SH-SY5Y (cell line): Measurements from ENCODE around the gene ATP8A2.

ENCODE experiments used
- GATA2 ChIP-seq: IDR thresholded peaks from 2 replicates; pipeline ENCODE4 v1.6.1; 2011; ENCODE audit warnings: mild to moderate bottlenecking, low read depth, low read length
- GATA3 ChIP-seq: IDR thresholded peaks from 2 replicates; pipeline ENCODE4 v1.6.1; 2011; ENCODE audit warnings: low read depth, mild to moderate bottlenecking, low read length, moderate library complexity

ATP8A2 gene

DNA sequence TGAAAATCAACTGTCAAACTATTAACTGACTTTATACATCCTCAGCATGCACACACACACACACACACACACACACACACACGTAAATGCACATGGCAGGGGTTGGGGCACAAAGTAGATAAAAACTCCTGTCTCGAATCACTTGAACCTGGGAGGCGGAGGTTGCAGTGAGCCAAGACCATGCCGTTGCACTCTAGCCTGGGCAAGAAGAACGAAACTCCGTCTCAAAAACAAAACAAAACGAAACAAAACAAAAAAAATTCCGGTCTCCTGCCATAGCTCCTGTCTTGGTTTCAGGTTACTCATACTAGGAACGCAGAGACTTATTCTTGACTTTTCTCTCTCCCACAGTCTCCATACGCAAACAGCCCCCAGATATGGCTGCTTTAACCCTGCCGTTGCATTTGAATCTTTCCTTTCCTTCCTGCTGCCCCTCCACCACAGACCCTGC lies 531.1 kb downstream of the ATP8A2 start:
- no peak for TF ChIP-seq GATA3
- no peak for TF ChIP-seq GATA2

DNA sequence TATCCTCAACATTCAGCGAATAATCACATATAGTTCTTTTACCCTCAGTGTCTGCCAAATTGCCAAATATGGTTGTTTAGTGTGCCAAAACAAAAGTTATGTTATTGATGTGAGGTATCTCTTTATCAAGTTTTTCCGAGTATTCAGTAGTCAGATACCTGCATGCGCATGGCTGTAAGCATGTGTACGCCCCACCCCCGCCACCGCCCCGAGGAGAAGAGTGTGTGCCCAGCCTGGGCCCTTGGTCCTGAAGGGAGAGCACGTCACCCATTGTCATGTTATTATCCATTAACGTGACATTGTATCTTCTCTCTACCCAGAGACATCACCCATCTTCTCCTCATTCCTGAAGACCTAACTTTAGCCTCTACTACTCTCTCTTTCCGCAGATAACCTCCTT lies 533.1 kb downstream of the ATP8A2 start:
- TF ChIP-seq GATA3 (no peak), GATA2 (no peak)

DNA sequence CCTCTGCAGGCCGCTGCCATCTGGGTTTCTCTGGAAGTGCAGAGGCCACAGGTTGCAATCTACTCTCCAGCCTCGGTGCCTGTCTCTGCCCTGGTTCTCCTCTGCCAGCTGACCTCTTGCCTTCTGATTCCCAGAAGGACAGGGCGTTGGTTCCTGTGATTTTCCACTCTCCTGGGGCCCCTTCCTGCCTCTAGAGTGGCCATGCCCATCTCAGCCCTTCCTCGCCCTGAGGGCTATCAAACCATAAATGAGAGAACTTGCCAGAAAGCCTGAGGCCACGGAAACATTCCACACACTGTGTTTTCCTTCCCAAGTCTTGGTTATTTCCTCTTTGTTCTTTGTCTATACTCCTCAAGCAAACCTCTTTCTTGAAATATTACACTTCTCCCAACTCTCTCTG lies 533.8 kb downstream of the ATP8A2 start:
- TF ChIP-seq GATA3 (no peak), GATA2 (no peak)

DNA sequence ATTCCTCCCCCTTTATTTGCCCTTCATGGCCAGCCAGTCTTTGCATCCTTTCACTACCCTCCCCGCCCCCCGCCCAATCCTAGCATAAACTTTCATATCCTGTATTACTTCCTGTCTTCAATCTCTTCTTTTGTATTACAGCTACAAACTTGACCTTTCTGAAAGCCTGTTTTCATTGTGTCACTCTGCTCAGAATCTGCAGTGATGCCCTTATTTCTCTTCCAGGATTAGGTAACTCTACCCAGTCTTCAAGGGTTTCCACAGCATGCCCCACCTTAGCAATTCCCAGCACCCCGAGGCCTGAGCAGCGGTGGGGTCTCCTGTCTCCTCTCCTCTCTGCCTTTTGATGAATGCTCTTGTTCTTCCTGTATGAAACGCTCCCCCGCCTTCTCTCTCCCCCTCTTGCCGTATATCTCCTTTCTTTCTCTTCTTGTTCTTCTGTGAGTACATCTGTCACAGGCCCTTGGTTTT lies 534.5 kb downstream of the ATP8A2 start:
- TF ChIP-seq GATA2 (no peak), GATA3 (no peak)

DNA sequence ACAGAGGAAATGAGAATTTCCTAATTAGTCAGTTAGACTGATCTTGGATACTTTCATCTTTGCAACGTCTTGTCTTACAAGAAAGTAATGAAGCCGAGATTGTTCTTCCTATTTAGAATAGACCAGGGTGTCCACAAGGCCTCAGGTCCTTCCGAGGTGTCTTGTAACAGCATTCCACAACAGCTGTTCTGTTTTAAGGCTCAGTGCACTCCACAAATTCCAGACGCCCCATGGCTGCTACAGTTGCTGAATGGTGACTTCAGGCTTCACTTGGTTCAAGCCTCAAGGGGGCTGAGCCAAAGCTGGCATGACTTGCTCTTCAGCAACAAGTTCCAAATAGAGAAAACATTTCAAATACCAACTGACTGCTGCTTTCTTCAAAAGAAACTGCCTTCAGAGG lies 536.6 kb downstream of the ATP8A2 start:
- no peak for TF ChIP-seq GATA3
- TF ChIP-seq GATA2 = no peak

DNA sequence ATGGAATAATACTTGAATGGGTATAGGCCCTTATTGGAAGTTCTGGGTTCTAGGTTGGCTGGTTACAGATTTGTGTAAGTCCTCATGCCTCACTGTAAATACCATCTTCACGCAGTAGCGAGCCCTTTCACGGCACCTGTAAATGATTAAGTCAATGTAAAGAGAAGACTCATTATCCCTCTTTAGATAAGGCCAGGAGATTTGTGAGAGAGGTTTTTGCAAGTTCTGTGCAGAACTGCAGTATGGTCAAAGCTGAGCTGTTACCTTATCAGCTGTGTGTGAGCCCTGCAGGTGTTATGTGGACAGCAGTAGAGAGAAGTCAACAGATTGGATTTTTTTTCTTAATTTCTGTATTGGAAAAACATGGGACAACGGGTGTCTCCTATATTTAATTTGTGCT lies 538.5 kb downstream of the ATP8A2 start:
- TF ChIP-seq GATA2 = peak; percentile 8; the same call in 1 of the 2 replicates
- TF ChIP-seq GATA3 = no peak

DNA sequence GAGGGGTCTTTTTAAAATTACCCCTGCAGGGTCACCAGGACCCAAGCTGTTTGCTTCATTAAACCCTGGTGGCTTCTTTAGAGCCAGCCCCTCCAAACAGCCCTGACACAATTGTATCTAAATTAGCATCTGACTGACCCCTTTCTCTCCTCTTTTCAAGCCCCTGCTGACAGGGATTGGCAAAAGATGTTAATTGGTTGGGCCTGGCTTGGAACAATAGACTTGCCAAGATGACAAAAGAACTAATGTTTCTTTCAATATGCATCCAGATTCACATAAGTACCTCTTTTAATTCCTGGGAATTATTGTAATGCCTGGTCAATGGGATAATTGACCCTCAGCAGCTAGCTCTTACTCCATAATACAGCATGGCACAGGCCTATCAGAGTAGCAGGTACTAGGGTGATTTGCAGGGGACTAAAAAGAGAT lies 539.2 kb downstream of the ATP8A2 start:
- TF ChIP-seq GATA3 (no peak), GATA2 (no peak)

DNA sequence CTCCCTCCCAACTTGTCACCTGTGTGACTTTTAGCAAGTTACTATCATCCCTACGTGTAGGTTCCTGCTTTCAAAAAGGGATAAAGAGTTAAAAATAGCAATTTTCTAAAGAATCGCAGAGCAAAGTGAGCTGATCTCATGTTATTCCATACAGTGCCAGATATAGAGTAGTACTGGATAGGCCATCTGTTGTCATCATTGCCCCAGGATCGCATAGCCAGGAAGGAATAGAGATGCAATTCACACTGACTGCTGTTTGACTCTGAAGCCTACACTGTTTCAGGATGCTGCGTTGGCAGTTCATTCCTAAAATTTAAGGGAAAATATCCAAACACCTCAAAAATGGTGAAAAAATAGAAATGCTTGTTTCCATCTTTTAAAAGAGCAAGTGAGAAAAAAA lies 541.2 kb downstream of the ATP8A2 start:
- TF ChIP-seq GATA3 = no peak
- TF ChIP-seq GATA2 = no peak

DNA sequence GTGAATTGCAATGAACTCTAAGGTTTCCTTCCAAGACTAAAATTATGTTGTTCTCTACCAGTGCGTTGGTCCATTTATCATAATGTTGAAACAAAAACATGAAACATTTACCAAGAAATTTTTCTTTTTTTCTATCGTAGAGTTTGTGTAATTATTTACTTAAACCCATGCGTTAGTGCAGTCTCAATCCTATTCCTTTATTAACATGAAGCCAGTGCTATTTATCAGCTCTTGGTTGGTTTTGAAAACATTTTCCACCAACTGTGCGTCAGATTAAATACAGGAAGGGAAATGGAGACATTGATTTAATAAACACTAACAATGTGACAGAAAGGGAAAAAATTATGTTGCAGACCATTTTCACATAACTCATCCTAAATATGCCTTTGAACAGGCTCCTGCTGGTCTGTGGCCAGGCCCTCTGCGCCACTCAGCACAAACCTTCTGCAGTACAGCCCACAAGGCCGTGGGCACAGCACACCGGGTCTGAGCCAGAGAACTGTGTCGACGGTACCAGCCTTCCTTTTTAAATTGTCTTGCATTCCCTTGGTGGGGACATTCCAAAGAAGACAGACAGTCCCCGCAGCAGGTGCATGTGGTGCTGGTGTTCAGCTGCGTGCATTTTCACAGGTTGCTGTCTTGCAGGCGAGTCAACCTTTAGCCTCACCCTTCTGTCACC lies 544.2 kb downstream of the ATP8A2 start:
- TF ChIP-seq GATA2 (no peak), GATA3 (no peak)

DNA sequence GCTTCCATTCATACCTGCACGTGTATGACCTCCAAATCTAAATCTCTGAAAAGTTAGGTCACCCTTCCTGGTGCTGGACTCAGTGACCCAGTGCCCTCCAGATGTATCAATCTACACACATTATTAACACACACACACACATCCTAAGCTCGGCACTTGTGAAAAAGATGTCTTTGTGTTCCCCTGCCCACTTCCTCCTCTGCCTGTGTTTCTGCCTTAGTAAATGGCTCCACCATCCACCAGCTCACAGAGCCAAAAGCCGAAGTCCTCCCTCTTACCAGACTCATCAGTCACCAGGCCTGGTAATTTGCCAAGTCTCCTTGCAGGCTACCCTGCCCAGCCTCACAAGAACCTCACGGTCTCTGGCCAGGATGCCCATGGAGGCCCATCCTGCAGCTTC lies 548.5 kb downstream of the ATP8A2 start:
- TF ChIP-seq GATA3 (no peak), GATA2 (no peak)

DNA sequence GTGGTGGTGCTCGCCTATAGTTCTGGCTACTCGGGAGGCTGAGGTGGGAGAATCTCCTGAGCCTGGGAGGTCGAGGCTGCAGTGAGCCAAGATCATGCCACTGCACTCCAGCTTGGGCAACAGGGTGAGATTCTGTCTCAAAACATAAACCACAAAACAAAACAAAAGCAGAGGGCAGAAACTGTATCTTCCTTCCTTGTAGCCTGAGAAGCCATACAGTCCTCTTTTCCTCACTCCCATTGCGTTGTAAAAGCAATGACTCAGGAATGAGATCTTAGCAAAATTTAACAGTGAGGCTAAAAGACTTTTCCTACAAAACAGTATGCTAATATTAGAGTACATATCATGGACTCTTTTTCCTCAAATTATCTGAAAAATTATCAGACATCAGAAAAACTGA lies 549.2 kb downstream of the ATP8A2 start:
- TF ChIP-seq GATA3 (no peak), GATA2 (no peak)

DNA sequence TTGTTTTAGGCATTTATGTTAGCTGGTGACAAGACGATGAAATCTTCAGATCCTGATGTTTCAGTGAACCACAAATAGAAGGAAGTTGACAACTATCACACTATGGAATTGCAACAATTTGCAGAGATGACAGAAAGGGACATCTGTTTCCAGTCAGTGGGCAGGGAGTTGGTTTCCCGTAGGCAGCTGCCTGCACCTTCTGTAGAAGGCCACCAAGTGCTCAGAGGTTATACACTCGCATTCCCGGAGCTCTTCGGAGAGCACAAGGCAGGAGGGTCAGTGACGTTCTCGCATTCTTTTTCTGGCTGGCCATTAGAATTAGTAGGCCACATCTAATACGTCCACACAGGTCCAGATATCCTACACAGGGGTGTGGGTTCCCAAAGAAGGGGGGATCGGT lies 550.6 kb downstream of the ATP8A2 start:
- TF ChIP-seq GATA3 = no peak
- TF ChIP-seq GATA2 = no peak

DNA sequence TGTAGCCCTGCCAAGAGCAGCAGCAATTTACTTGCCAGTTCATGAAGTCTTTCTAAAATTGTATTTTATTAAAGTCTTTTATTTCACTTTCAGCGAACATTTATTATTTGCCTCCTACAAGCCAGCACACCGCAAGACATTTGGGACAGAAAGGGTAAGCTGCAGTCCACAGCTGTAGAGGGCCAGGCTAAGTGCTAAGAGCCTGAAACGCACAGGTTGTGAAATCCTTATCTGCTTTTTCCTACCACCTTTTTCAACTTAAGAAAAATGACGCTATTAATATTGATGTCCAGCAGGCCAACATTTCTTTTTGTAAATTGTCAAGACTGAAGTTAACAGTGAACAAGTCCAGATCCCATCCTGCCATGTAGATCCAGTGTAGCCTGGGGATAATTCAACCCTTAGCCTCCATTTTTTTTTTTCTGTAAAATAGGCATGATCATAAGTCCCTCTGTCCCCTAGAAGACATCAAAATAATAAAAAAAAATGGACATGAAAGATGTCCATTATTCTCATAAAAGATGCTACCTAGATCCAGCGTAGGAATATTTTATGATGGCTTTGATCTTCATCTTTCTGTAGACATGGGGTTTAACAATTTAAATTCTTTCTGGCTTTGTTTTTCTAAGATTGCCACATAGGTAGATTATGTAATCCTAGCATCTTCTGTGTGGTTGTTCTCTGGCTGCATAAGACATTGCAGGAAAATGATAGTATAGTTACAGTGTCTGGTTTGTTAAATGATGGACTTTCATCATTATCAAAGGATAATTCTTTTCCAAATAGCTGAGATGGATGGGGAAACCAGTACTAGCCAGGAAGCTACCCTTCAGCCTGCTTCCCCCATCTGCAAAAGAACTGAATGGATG lies 551.7 kb downstream of the ATP8A2 start:
- no peak for TF ChIP-seq GATA2
- no peak for TF ChIP-seq GATA3

DNA sequence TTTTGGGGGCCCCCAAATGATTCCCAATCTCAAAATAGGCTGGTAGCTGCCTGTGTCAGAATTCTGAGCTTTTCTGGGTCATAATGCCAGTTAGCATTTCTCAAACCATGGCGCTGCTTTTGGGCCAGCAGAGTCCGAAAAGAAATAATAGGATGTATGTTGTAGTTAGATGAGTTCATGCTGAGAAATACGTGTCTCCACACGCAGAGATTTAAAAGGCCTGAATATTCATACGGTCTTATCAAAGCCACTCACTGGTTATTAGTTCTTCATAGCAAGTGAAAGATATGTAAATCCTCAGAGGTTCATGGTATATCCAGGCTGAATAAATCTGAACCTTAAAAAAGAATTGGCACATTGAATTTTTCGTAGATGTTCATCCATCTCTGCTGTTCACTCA lies 555.6 kb downstream of the ATP8A2 start:
- TF ChIP-seq GATA2 = no peak
- no peak for TF ChIP-seq GATA3

DNA sequence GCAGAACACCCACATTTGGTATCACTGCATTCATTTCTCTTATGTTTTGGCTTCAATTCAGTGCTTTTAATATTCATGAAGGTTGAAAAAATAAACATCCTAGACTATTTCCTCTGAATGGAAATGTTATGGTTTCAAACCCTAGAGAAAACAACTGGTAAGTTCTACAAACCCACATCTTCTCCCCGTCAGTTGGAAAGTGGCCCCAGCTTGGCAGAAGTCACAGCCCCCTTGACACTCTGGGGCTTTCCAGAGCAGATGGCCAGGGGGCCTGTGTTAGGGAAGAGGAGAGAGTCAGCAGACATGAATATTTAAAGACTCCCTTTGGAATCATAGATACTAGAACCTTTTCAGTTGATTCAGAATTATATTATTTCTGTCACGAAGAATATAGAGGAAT lies 556.2 kb downstream of the ATP8A2 start:
- no peak for TF ChIP-seq GATA3
- TF ChIP-seq GATA2 = no peak

DNA sequence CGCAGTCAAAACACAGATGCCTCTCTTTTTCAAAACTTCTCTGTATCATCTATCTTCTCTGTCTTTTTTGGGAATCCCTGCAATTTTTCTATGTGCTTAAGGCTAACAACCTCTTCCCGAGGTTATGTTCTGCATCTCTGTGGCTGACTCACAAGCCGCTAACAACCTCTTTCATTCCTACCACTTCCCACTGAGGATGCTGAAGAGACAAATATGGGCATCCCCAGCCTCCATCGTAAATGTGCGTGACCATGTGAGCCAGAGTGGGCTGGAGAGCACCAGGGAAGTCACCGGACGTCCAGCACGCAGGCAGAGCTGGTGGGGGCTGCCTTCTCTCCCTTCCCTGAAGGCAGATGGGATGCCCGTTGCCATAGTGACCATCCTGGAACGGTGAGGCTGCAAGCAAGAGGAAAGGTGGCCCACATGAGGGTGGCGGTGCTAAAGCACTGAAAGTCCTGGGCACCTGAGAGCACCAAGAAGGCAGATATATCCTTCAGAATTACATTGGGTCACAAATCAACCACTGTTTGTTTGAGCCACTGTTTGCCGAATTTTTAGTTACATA lies 557.2 kb downstream of the ATP8A2 start:
- no peak for TF ChIP-seq GATA3
- no peak for TF ChIP-seq GATA2
